Astrocyte of the cerebellum (primary cell): ENCODE results near the gene CNTNAP2.

Source experiments
- DNase-seq: peaks from one replicate; pipeline ENCODE4 v3.0.0-alpha.2; 2011; ENCODE audit warnings: low read depth
- H3K4me3 ChIP-seq: 2 replicates; pipeline ENCODE4 v1.5.1; 2011; ENCODE audit warnings: mild to moderate bottlenecking, low read depth, low read length, moderate library complexity
- in situ Hi-C: cut with HindIII; loops from 2 replicates; pipeline ENCODE4 v1.10.0; 2017; ENCODE audit warnings: low sequenced_read_pairs
- TF ChIP-seq, protein P1 (sequence below): IDR thresholded peaks from 2 replicates; pipeline ENCODE4 v1.5.1; 2012; ENCODE audit warnings: low read length, low read depth, moderate library complexity, mild to moderate bottlenecking; ENCODE audit errors: missing control alignments

The CNTNAP2 gene

DNA sequence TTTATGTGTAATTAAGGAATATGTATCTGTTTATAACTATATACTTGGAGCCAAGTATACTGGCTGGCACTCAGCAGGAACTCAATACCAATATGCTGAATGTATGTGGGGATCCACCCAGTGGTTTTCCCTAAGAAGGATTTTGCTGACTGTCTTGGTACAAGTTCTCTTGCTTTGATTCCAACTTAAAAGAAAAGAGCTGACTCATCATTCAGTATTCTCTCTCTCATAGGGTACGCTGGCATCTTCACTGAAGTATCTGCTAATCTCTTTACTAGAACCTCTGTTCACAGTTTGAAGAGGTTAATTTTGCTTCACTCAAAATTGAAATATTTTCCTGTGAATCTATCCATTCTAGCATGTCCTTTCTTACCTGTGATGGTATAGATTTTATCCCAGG is 1044.8 kb downstream of the CNTNAP2 start:
- DNase-seq: no peak
- in situ Hi-C loops: no loop called here
- TF ChIP-seq, protein P1, sequence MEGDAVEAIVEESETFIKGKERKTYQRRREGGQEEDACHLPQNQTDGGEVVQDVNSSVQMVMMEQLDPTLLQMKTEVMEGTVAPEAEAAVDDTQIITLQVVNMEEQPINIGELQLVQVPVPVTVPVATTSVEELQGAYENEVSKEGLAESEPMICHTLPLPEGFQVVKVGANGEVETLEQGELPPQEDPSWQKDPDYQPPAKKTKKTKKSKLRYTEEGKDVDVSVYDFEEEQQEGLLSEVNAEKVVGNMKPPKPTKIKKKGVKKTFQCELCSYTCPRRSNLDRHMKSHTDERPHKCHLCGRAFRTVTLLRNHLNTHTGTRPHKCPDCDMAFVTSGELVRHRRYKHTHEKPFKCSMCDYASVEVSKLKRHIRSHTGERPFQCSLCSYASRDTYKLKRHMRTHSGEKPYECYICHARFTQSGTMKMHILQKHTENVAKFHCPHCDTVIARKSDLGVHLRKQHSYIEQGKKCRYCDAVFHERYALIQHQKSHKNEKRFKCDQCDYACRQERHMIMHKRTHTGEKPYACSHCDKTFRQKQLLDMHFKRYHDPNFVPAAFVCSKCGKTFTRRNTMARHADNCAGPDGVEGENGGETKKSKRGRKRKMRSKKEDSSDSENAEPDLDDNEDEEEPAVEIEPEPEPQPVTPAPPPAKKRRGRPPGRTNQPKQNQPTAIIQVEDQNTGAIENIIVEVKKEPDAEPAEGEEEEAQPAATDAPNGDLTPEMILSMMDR: no peak
- H3K4me3 ChIP-seq: no peak overlapping the region

DNA sequence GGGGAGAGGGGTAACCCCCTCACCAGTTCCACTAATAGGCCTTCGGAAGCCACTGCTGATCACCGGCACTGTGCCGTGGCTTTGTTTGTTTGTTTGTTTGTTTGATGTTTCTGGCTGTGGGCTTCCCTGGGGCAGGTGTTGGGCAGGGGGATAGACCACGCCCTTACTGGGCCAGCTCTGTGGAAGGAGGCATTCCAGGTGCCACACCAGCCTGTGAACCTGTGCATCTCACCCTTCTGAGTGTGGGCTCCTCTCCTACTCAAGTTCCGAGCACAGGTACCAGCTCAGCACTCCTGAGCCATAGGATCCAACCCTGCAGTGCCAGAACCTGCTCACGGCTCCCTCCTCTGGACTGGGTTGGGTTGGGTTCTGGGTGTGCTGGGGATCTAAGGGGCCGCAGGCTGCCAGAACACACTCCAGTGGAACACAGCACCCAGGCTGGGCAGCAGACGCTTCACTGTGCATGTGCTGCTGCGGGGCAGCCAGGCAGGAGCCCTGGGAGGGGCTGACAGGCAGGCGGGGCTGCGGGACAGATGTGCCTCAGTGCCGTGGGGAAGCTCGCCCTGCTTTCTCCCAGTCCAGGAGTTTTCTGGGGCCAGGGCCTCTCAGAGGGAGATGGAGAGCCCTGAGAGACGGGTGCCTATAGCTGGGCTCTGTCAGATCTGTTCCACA is 1053.9 kb downstream of the CNTNAP2 start:
- TF ChIP-seq, protein P1: no peak
- in situ Hi-C loops: no loop called here
- DNase-seq: no peak
- H3K4me3 ChIP-seq: no peak overlapping the region

DNA sequence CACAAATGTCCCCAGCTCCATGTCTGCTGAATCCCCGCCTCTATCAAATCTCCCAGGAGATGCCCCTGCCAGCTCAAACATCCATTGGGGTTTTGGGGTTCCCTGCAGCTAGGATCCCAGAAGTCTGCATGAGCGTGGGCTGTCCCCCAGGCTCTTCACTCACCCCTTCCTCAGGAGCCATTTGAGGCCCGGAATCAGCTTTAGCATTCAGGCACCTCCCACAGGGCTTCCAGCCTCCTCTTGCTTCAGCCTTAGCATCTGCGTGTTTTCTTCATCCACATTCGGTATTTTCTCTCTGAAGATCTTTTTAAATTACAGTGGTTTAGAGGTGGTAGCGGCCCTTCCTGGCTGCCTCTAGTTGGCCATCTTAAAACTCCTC is 1054.4 kb downstream of the CNTNAP2 start:
- in situ Hi-C loops: no loop called here
- H3K4me3 ChIP-seq: no peak overlapping the region
- DNase-seq: no peak
- TF ChIP-seq, protein P1: no peak

DNA sequence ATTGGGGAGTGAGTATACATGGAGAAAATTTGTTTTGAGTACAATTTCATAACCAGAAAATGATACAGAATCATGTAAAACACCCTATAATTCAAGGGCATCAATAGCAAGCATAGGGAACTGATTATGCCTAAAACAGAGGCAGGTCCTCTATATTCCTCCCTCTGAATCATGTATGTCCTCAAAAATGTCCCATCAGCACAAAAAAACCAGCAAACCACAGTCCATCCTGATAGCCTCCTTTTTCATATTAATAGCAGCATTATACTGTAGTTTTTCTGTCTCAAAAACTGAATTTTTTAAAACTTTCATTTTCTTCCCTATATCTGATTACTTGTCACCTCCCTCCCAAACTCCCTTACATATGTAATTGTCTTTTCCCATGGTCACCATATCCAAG is 1057.3 kb downstream of the CNTNAP2 start:
- no peak overlapping the region for H3K4me3 ChIP-seq
- TF ChIP-seq, protein P1: no peak
- DNase-seq: no peak
- in situ Hi-C loops: no loop called here

DNA sequence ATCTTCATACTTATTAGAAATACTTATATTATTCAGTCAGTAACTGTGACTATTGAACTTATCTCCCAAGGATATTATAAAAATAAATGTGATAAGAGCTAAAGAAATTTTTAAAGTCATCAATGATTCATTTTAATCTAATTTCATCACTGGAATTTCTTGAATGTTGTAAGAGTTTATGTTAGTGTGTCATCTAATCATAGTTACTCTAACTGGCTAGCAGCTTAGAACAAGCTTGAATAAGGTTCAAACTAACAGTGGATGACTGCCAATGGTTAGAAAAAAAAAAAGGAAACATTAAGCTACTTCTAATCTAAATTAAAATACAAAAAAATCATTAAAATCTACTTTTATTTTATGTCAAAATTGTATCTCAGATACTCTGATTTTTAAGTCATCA is 1066.3 kb downstream of the CNTNAP2 start:
- no peak for DNase-seq
- no peak overlapping the region for H3K4me3 ChIP-seq
- TF ChIP-seq, protein P1: no peak
- in situ Hi-C loops: no loop called here

DNA sequence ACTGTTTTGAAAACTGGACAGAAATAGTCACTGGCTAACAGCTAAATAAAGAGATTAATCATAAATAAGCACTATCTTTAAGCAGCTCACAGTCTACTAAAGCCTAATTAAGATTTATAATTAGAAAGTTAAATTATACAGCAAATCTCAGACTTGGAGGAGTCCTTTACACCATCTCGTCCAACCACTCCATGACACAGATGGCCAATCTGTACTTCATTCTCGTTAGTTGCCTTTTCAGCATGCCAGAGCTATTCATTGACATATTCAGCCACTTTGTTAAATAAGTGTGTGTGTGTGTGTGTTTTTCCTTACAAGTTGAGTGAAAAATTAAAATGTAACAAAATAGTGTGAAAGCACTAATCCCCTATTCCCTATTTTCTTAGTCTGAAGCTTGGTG is 1066.7 kb downstream of the CNTNAP2 start:
- no peak overlapping the region for H3K4me3 ChIP-seq
- no peak for DNase-seq
- in situ Hi-C loops: no loop called here
- TF ChIP-seq, protein P1: no peak
